Measurements from ENCODE around the gene SORL1-AS1.
"Not testable (repeated sequence)": the region's sequence is repeated elsewhere in the genome, so short reads cannot be mapped to it uniquely, and the experiment has no call there.

Gene SORL1-AS1

DNA sequence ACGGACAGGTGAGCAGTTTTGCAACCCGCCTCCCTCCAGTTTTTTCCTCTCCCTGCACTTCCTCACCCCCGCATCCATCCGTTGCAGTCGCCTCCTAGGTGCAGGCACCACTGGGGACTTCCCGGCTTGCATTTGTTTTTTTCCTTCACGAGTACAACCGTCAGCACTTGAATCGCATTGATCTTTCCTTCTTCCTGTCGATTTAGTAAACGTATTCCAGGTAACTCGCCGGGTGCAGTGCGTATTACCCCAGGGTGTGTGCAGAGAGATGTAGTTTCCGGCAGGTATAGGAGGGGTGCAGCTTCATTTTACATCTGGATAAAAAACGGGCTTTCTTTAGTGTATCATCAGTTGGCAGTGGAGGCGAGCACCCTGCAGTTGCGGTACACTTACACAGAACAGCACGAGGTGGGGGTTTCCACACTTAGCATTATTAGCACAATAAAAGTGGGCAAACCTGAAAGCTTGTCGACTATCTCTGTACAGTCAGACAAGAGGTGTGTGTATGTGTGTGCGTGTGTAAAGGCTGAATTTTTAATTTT lies at the start of gene SORL1-AS1:
Gene SORL1-AS1, minus strand, starts transcription at position 359 of the 542 bp plus-strand sequence.
- in situ Hi-C loops (cut with MboI; ENCODE audit: low sequenced_read_pairs), result no loop called here

DNA sequence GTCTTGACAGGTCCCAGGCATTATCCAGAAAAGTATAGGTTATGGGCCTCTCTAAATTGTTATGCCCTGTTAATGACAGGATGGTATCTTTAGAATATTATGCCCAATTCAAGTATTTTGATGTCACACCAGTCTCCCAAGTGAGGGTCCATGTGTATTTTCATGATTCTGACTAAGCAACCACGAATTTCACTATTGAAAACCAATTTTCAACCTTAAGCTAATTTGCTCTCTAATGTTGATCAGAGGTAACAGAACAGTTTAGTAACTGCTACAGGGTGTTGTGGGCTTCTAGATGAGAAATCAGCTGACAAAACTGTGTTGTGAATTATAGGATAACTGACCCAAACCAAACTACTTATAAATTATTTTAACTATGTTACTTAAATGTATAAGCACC lies 48.0 kb upstream of the SORL1-AS1 start:
- in situ Hi-C loops (cut with MboI; ENCODE audit: low sequenced_read_pairs), result no loop called here

DNA sequence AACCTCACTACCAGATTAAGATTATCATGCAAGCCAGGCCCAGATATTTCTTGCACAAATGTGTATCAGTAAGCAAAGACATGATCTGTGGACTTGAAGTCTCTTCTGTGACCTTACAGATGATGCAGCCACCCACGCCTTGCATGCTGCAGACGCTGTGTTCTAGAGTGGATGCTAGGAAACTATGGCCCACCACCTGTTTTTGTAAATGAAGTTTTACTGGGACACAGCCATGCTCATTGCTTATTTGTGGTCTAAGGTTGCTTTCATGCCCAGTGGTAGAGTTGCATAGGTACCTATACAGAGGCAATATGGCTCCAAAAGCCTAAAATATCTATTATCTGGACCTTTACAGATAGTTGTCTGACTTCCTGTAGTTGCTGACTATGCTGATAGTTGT lies 47.5 kb upstream of the SORL1-AS1 start:
- in situ Hi-C loops (cut with MboI; ENCODE audit: low sequenced_read_pairs), result no loop called here

GRCh38 chr11:121499405-121499804 lies 46.6 kb upstream of the SORL1-AS1 start:
- in situ Hi-C loops (cut with MboI; ENCODE audit: low sequenced_read_pairs), result no loop called here

- in situ Hi-C loops (cut with MboI; ENCODE audit: low sequenced_read_pairs), result no loop called here
Measured at GRCh38 chr11:121497176-121497998, 44.6 kb upstream of the SORL1-AS1 start.

GRCh38 chr11:121494355-121495099 lies 41.8 kb upstream of the SORL1-AS1 start:
- in situ Hi-C loops (cut with MboI; ENCODE audit: low sequenced_read_pairs), result no loop called here

DNA sequence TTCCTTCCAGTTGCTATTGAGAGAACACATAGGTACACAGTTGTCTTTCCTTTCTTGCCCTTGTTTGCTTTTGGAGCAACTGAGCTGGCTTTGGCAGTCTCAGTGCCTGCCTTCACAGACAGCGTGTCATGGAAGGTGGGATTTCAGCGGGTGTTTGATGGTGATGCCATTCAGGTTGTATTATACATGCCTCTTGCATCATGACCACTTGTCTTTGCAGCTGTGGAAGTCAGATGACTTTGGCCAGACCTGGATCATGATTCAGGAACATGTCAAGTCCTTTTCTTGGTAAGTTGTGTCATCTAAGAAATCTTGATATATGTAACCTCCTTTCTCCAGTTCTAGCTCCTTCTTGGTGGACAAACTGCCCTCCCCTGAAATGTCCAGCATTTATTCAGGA lies 37.1 kb upstream of the SORL1-AS1 start:
- in situ Hi-C loops (cut with MboI; ENCODE audit: low sequenced_read_pairs), result no loop called here

GRCh38 chr11:121488641-121489040 lies 35.9 kb upstream of the SORL1-AS1 start:
- in situ Hi-C loops (cut with MboI; ENCODE audit: low sequenced_read_pairs), result no loop called here

DNA sequence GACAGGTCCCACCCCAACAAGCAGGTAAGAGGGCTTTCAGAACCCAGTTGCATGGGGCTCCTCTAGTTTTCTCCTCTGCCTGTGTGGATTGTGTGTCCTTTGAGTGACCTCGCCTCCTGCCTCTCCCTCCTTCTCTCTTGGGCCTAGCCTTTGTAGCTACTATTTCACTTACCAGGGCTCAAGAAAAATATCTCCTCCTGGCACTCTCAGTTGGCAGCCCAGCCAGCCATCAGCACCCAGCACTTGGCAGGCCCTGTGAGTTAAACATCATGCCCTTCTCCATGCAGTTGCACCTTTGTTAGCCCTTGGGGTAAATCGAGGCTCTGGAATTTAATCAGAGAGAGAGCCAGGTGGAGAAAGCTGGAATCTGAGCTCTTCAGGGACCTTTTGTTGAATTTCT lies 35.4 kb upstream of the SORL1-AS1 start:
- in situ Hi-C loops (cut with MboI; ENCODE audit: low sequenced_read_pairs), result no loop called here

- in situ Hi-C loops (cut with MboI; ENCODE audit: low sequenced_read_pairs), result no loop called here
Measured at GRCh38 chr11:121487191-121487590, 34.4 kb upstream of the SORL1-AS1 start.

DNA sequence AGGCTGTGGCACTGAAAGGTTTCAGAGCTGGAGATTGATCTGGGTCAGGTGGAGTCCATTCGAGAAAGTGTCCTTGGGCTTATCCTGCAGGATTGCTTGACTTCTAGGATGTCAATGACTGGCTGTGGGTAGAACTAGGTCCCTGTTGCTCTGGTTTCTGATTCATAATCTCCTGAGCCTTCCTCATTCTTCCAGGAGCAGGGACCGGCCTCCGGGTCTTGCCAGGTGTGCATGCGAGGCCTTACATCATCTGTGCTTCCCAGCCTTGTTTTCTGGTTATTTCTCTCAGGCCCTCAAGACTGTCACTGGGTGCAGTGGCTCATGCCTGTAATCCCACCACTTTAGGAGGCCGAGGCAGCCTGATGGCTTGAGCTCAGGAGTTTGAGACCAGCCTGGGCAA lies 33.3 kb upstream of the SORL1-AS1 start:
- in situ Hi-C loops (cut with MboI; ENCODE audit: low sequenced_read_pairs), result no loop called here

DNA sequence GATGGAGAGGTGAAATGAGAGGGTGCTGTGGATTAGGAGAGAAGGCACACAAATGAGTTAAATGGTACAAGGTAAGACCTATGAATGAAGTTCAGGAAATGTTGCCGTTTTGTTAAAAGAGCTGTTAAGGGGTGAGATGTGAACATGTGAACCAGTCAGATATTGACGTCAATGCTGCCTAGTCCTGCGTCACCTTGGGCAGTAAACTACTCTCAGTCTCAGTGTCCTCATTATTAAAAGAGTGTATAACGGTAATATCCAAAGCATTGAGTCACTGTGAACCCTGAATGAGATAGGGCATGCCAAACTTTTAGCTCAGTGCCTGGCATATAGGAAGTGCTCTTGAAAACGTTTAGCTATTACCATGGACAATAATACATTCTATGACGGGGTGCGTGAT lies 32.4 kb upstream of the SORL1-AS1 start:
- in situ Hi-C loops (cut with MboI; ENCODE audit: low sequenced_read_pairs), result no loop called here

GRCh38 chr11:121483805-121484480 lies 31.2 kb upstream of the SORL1-AS1 start:
- in situ Hi-C loops (cut with MboI; ENCODE audit: low sequenced_read_pairs), result no loop called here

- in situ Hi-C loops (cut with MboI; ENCODE audit: low sequenced_read_pairs), result no loop called here
Measured at GRCh38 chr11:121482231-121483129, 29.7 kb upstream of the SORL1-AS1 start.

GRCh38 chr11:121481484-121482230 lies 28.9 kb upstream of the SORL1-AS1 start:
- in situ Hi-C loops (cut with MboI; ENCODE audit: low sequenced_read_pairs), result not testable (repeated sequence)

GRCh38 chr11:121479698-121480238 lies 27.0 kb upstream of the SORL1-AS1 start:
- in situ Hi-C loops (cut with MboI; ENCODE audit: low sequenced_read_pairs), result no loop called here

DNA sequence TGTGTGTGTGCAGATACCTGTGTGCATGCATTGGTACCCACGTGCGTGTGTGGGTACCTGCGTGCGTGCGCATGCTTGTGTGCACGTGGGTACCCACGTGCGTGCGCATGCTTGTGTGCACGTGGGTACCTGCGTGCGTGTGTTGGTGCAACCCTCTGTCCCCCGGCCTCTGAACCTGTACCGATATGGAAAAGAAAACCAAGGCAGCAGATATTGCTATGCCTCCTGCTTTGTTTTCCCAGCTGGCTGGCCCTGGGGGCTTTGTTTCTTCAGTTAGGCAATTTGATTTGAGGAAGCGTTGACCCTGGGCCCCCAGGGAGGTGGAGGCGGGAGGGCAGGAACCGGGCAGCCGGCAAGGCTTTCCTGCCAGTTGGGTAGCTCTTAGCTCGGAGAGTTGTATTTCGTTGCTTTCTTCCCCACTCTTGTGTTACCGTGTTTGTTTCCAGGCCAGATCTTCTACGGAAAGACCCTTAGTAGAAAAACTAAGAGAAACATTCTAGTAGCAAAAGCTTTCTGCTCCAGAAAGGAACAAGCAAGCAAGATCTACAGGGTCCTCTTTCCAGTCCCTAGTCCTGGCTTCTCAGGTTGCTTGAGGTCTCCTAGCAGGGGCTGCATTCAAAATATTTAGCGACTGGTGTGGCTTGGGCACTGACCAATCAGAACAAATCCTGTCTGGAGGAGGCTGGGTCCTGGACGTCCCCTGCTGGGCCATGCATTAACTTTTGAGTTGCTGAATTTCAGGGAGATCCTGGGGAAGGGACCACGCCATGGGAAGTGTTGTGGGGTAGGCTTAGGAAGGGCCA lies 26.3 kb upstream of the SORL1-AS1 start:
- in situ Hi-C loops (cut with MboI; ENCODE audit: low sequenced_read_pairs), result no loop called here

DNA sequence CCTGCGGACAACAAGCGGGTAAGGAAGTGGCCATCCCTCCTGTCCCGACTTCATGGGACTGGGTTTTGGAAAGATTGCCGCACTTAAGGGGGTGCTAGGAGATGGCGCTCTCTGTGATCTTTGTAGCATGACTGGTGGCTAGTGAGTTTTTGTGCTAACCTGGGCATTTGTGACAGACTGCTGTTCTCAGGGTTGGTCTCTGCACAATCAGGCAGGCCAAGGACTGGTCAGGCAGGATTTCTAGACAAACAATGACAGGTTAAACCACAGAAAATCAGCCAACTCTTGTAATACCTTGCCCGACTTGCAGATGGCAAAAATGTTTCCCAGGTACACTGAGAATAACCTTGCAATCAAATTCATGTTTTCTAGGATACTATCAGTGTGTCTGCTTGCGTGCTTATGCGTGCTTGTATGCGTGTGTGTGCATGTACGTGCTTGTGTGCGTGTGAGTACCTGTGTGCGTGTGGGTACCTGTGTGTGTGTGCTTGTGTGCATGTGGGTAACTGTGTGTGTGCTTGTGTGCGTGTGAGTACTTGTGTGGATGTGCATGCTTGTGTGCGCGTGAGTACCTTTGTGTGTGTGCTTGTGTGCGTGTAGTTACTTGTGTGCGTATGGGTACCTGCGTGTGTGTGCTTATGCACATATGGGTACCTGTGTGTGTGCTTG lies 25.6 kb upstream of the SORL1-AS1 start:
- in situ Hi-C loops (cut with MboI; ENCODE audit: low sequenced_read_pairs), result no loop called here
